ENCODE measurements around the gene RAMP1.
"Not testable (repeated sequence)": the region's sequence is repeated elsewhere in the genome, so short reads cannot be mapped to it uniquely, and the experiment has no call there.

Gene RAMP1

GRCh38 chr2:237863102-237863511 lies 3.7 kb downstream of the RAMP1 start:
- DNase-seq (ENCODE audit: low read depth in 2 of 3, low spot score in 1 of 3) = no peak

GRCh38 chr2:237863689-237864443 lies 4.4 kb downstream of the RAMP1 start:
- DNase-seq (ENCODE audit: low read depth in 2 of 3, low spot score in 1 of 3) = no peak

DNA sequence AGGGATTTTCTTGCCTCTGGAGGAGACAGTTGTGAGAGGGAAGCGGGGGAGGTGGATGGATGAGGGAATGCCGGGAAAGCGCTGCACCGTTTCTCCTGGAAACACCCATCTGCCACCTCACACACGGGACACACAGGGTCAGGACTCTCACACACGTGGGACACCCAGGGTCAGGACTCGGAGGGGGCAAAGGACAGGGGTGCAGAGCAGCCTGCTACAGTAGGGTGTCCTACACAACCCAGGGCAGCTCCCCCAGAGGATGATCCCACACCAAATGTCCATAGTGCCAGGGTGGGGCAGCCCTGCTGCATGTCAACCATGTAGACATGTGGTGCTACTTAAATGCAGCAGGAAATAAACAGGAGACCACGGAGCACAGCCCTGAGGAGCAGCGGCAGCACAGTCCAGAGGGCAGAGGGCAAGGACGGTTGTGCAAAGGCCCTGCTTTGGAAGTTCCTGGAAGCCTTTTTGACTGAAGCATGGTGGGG lies 5.1 kb downstream of the RAMP1 start:
- DNase-seq (ENCODE audit: low read depth in 2 of 3, low spot score in 1 of 3) = no peak

DNA sequence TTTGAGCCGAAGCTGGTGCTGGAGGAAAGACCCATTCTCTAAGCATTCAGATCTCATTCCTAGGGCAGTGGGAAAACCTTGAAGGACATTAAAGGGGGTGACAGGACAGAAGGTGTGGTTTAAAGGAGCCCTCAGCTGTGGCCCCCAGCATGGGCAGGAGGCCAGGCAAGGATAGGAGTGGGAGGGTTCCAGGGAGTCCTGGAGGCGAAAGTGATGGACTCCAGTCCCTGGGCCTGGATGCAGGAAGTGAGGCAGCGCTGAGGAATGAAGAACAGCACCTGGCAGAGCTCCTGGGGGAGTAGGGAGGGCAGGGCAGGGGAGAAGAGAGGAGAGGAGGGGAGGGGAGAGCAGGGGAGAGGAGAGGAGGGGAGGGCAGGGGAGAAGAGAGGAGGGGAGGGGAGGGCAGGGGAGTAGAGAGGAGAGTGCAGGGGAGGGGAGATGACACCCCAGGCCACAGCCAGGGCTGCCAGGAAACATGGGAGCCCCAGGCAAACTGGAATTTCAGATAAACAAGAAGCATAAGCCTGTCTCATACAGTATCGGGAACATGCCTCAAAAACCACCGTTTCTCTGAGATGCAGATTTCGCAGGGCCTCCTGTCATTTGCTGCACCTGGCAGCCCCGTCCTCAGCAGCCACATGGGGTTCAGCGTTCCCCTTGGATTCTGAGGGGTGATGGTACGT lies 5.7 kb downstream of the RAMP1 start:
- no peak for DNase-seq (ENCODE audit: low read depth in 2 of 3, low spot score in 1 of 3)

DNA sequence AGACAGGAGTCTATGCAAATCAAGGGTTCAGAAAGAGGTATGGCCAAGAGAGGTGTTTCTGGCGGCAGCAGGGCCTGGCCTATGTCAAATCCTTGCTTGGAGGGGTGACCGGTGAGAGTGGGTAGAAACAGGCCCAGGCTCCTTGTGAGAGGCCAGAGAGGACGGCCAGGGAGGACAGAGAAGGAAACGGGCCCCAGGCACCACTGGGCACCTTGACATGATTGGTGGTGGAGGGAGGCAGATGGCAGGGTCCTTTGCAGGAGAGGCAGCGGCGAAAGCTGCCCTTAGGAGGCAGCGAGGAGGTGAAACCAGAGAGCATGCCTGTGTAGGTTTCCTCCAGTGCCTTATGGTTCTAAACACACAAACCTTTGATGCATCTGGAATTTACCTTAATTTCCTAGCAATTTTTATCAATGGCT lies 6.2 kb downstream of the RAMP1 start:
- DNase-seq (ENCODE audit: low read depth in 2 of 3, low spot score in 1 of 3) = no peak

DNA sequence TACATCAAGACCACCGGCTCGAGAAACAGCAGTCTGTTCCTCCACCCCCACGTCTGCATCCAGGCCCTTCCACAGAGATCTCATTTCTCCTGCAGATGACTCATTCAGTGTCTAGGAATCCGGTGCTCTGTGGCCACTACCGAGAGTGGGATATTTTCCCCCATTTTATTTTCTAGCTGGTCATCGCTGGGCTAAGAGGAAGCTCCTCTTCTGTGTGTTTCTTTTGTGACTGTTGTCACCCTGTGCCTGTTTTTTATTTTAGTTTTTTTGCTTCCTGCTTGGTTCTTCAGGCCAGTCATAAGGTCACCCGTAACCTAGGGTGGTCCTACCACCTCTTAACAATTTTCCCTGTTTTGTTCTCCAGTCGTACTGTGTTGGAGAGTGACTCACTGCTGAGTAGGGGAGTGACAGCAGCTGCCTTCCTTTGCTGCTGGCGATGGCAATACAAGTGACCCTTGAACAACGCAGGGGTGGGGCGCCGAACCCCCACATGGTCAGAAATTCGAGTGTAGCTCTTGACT lies 6.7 kb downstream of the RAMP1 start:
- DNase-seq (ENCODE audit: low read depth in 2 of 3, low spot score in 1 of 3) = no peak

- DNase-seq (ENCODE audit: low read depth in 2 of 3, low spot score in 1 of 3) = no peak
Observed at GRCh38 chr2:237867465-237867864, 8.0 kb downstream of the RAMP1 start.

DNA sequence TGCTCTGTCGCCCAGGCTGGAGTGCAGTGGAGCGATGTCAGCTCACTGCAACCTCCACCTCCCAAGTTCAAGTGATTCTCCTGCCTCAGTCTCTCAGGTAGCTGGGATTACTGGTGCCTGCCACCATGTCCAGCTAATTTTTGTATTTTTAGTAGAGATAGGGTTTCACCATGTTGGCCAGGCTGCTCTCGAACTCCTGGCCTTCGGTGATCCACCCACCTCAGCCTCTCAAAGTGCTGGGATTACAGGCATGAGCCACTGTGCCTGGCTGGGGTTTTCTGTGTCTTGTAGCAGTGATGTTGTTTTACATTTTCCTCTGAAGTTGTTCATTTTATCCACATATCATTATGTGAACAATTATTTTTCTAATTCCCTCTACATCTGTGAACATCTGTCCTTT lies 8.7 kb downstream of the RAMP1 start:
- DNase-seq (ENCODE audit: low read depth in 2 of 3, low spot score in 1 of 3) = not testable (repeated sequence)

DNA sequence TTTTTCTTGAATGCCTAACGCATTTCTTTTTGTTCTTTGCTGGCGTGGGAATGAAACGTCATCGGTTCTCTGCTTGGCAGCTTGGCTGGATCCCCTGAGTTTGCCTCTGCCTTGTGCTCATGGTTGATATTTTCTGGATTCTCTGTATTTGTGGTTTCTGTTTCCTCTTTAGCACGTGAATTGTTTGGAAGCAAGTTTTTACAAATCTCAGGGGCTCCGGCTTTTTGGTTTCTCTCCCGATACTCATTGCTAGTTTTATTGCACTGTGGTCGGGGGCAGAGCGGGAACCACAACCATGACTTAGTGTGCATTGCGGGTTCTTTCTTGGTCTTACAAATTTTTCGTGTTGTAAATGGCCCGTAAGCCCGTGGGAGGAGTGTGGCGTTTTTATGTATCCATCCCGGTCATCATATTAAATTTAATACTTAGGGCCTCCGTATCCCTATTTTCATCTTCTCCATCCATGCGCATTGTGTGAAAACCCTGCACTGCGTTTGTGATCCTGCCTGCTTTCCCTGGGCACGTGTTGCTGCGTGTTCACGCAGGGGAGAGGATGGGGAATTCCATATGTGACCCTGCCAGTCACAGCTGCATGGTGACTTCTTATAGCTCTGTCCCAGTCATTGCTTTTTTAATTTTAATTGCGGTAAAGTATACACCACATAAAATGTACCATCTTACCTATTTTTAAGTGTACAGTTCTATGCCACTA lies 9.4 kb downstream of the RAMP1 start:
- DNase-seq (ENCODE audit: low read depth in 2 of 3, low spot score in 1 of 3) = no peak

GRCh38 chr2:237869343-237870102 lies 10.1 kb downstream of the RAMP1 start:
- no peak for DNase-seq (ENCODE audit: low read depth in 2 of 3, low spot score in 1 of 3)

DNA sequence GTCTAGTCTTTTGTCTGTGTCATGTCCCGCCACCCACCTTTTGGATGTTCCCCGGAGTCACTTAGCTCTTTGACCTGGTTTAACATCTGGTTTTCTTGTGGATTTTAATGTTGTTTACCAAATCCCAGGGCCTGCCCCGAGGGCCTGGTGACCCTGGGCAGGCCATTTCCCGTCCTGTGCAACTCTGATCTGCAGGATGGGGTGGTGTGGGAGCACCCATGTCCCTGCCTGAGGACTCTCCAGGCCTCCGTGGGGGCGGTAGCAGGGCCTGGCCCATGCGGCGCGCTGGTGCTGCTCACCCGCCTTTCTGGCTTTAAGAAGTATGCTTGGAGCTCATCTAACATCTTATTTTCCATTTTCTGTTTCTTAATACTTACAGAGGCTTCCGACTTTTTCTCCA lies 10.7 kb downstream of the RAMP1 start:
- no peak for DNase-seq (ENCODE audit: low read depth in 2 of 3, low spot score in 1 of 3)

GRCh38 chr2:237870754-237871651 lies 11.6 kb downstream of the RAMP1 start:
- no peak for DNase-seq (ENCODE audit: low read depth in 2 of 3, low spot score in 1 of 3)

GRCh38 chr2:237872178-237872887 lies 12.9 kb downstream of the RAMP1 start:
- no peak for DNase-seq (ENCODE audit: low read depth in 2 of 3, low spot score in 1 of 3)

- DNase-seq (ENCODE audit: low read depth in 2 of 3, low spot score in 1 of 3) = no peak
Observed at GRCh38 chr2:237873421-237873831, 14.0 kb downstream of the RAMP1 start.

GRCh38 chr2:237873897-237874551 lies 14.6 kb downstream of the RAMP1 start:
- DNase-seq (ENCODE audit: low read depth in 2 of 3, low spot score in 1 of 3) = no peak

- no peak for DNase-seq (ENCODE audit: low read depth in 2 of 3, low spot score in 1 of 3)
Observed at GRCh38 chr2:237874585-237875161, 15.2 kb downstream of the RAMP1 start.

DNA sequence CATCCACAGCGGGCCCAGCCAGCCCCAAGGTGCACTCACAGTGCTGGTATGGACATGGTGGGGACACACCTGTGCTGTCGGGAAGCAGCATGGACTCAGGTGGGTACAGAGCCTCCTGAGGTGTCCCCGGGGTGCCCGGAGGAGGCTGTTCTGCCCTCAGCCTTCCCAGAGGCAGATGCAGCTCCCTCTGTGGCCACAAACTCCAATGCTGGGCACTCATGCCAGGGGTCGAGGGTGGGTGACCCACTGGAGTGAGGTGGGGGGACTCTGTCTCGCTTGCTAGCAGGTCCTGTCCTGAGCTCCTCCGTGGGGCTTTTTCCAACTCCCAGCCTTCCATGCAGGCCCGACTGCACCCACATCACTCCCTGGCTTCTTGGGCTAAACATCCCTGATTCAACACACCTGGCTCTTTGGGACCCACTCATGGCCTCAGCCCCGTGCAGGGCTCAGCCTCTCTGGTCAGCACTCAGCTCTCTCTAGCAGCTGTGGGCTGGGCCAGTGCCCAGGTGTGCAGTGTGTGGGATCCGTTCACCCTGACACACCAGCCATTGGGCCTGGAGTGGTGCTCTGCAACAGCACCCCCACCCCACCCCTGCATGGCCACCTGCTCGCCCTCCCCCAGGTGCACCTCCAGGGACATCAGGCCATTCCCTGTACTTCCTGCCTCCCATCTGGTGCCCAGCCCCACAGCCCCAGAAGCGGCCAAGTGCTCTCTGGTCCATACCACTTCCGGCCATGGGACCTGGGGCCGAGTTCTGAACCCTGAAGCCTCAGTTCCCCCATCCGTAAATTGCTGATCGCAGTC lies 16.0 kb downstream of the RAMP1 start:
- no peak for DNase-seq (ENCODE audit: low read depth in 2 of 3, low spot score in 1 of 3)
